AG09319 (cell line): Measurements from ENCODE around the gene MAN2A1.

Source experiments
- DNase-seq: peaks from one replicate; pipeline ENCODE4 v3.0.0-alpha.2; 2010; ENCODE audit warnings: low read depth; ENCODE audit errors: extremely low read depth
- CTCF ChIP-seq: IDR thresholded peaks from 2 replicates; pipeline ENCODE4 v1.5.1; 2011; ENCODE audit warnings: low read depth, mild to moderate bottlenecking, inconsistent platforms, low read length, moderate library complexity

MAN2A1 gene

DNA sequence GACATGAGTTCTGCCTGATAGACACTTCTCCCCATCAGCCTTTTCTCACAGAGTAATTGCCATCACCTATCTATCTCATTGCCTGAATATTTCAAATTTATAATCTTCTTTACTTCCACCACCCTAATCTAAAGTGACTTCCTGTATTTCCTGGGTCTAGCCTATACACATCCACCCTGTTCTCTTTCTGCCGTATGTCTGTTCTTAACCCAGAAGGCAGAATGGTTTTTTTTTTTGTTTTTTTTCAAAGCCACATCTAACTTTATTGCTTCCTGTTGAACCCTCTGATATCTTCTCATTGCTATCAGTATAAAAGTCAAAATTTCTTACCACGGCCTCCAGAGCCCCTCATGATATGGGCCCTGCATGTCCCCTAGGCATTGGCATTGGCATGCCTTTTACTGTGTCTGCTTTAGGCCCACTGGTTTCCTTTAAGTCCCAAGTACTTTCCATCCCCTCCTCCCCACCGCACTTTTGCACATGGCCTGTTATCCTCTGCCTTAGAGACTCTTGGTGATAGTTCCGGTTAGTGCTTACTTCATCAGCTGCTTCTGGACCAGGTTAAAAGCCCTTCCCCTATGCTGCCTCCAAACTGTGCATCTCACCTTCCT is 159.9 kb downstream of the MAN2A1 start:
- no peak for TF ChIP-seq CTCF
- no peak for DNase-seq

DNA sequence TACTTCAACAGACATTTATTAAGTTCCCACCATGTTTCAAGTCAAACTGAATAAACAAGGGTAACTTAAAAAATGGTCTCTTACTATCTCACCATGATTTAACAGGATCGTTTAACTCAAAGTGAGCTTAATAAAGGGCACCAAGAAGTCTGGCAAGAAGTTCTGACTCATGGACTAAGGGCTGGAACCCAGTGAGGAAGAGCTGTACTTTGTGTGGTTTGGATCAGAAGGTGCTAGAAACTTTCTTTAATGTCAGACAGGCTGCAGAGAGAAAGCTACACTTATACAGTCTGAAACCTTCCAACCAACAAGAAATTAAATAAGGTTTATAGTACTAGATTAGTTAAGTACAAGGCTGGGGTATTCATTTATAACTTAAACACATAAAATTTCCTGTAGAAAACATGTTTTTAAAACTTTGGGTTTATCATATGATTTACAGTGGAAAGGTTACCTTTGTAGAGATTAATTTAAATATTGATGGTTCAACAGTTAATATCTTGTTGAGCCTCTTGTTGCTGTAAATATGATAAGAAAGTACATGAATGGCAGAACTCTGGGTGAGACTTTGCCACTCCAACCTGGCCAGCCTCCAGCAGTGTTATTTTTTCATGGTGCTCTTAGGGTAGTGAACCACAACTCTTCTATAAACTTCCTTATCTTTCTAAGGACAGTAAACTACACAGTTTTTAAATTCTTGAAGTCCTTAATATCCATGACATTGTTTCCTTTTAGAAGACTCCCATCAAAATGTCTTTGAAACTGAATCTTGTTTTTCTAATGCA is 162.8 kb downstream of the MAN2A1 start:
- DNase-seq: no peak
- TF ChIP-seq CTCF: no peak

DNA sequence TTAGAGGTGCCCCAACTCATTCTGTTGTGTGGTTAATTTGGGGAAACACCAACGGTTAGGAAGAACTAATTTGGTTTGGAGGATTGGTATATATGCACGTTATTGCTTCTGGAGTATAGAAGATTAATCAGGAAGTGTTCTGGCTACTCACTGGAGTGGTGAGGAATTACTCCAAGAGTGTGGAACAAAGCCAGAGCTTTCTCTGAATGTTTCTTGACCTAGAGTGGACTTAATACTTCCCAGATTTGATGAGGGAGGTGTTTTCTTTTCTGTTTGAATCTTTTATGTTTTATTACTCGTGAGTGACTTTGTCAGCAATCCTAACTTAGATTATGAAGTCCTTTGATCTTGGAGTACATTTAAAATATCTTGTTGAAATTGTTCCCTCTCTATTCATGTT is 163.7 kb downstream of the MAN2A1 start:
- no peak for DNase-seq
- TF ChIP-seq CTCF: no peak

GRCh38 chr5:109855056-109855455 is 165.3 kb downstream of the MAN2A1 start:
- no peak for TF ChIP-seq CTCF
- no peak for DNase-seq

GRCh38 chr5:109857405-109858031 is 167.8 kb downstream of the MAN2A1 start:
- no peak for TF ChIP-seq CTCF
- DNase-seq: no peak

GRCh38 chr5:109859537-109859936 is 169.8 kb downstream of the MAN2A1 start:
- DNase-seq: no peak
- TF ChIP-seq CTCF: no peak

- TF ChIP-seq CTCF: no peak
These were observed 172.6 kb downstream of the MAN2A1 start for GRCh38 chr5:109862301-109862700.

More at GRCh38 chr5:109862301-109862700, 172.6 kb downstream of the MAN2A1 start:
- DNase-seq: no peak
